Fibroblast of villous mesenchyme (primary cell): ENCODE results near the gene PLCB3. TPM values are rescaled to one million over a fixed set of nuclear protein-coding genes. Genes with fewer than 3 reads are reported as not detected.

Experiments
- DNase-seq: peaks from one replicate; pipeline ENCODE4 v3.0.0-alpha.2; 2010; ENCODE audit warnings: low read depth
- H3K4me3 ChIP-seq: 2 replicates; pipeline ENCODE4 v1.5.1; 2011; ENCODE audit warnings: low read depth, mild to moderate bottlenecking, low read length
- CTCF ChIP-seq: IDR thresholded peaks from 2 replicates; pipeline ENCODE4 v1.5.1; 2012; ENCODE audit warnings: low read depth, mild to moderate bottlenecking, low read length; ENCODE audit not compliant: insufficient read depth
- total RNA-seq: library from RNA; depleted of rRNA; stranded (reverse); fragments of >200 nt; gene quantifications from 2 replicates; pipeline ENCODE4 v1.2.3, GENCODE V29; 2012

PLCB3 gene
- total RNA-seq, 1 donor: 66.5 TPM

- H3K4me3 ChIP-seq: no peak overlapping the region
- no peak for DNase-seq
- TF ChIP-seq CTCF: no peak
Measured at GRCh38 chr11:64260147-64260708, 8.9 kb downstream of the PLCB3 start.

GRCh38 chr11:64261556-64262080, 10.3 kb downstream of the PLCB3 start:
- no peak for DNase-seq
- TF ChIP-seq CTCF: no peak
- H3K4me3 ChIP-seq: no peak overlapping the region

- H3K4me3 ChIP-seq: no peak overlapping the region
- DNase-seq: no peak
Measured at GRCh38 chr11:64262271-64263002, 11.1 kb downstream of the PLCB3 start.

GRCh38 chr11:64263021-64263946, 12.0 kb downstream of the PLCB3 start:
- DNase-seq: peak; percentile 50

More at GRCh38 chr11:64262271-64263002, 11.1 kb downstream of the PLCB3 start:
- TF ChIP-seq CTCF: no peak

GRCh38 chr11:64263947-64264317, 12.6 kb downstream of the PLCB3 start:
- DNase-seq: no peak
- no peak for TF ChIP-seq CTCF
- no peak overlapping the region for H3K4me3 ChIP-seq

More at GRCh38 chr11:64263021-64263946, 12.0 kb downstream of the PLCB3 start:
- TF ChIP-seq CTCF: no peak
- no peak overlapping the region for H3K4me3 ChIP-seq

- no peak overlapping the region for H3K4me3 ChIP-seq
- no peak for DNase-seq
- no peak for TF ChIP-seq CTCF
Measured at GRCh38 chr11:64264371-64264852, 13.1 kb downstream of the PLCB3 start.
